HepG2 (cell line): ENCODE results near the gene MOGAT3. TPM values are rescaled to one million over a fixed set of nuclear protein-coding genes. Genes with fewer than 3 reads are reported as not detected.

Experiments used
- ARID3A ChIP-seq: IDR thresholded peaks from 2 replicates; pipeline ENCODE4 v1.6.1; 2012; ENCODE audit warnings: low read depth, low read length, improper control_type of control experiment
- CBX5 ChIP-seq: sonication (generic); formaldehyde crosslinking; IDR thresholded peaks from 2 replicates; pipeline ENCODE4 v1.4.0; 2020; ENCODE audit warnings: missing genetic modification reagents, borderline replicate concordance
- CHCHD3 ChIP-seq: sonication (generic); formaldehyde crosslinking; IDR thresholded peaks from 2 replicates; pipeline ENCODE4 v1.8.0; 2022; ENCODE audit warnings: mild to moderate bottlenecking, missing genetic modification reagents, moderate library complexity
- ETS1 ChIP-seq: sonication (generic); formaldehyde crosslinking; IDR thresholded peaks from 2 replicates; pipeline ENCODE4 v1.4.0; 2020; ENCODE audit warnings: missing genetic modification reagents
- GATAD2A ChIP-seq: IDR thresholded peaks from 2 replicates; pipeline ENCODE4 v1.6.1; 2016
- HIVEP1 ChIP-seq: sonication (generic); formaldehyde crosslinking; IDR thresholded peaks from 2 replicates; pipeline ENCODE4 v1.4.0; 2020; ENCODE audit warnings: mild to moderate bottlenecking, missing genetic modification reagents
- HMGA1 ChIP-seq: sonication (generic); formaldehyde crosslinking; conservative IDR thresholded peaks from 2 replicates; pipeline ENCODE4 v1.4.0; 2020; ENCODE audit warnings: missing genetic modification reagents
- MEF2D ChIP-seq: sonication (generic); formaldehyde crosslinking; IDR thresholded peaks from 2 replicates; pipeline ENCODE4 v1.5.1; 2020; ENCODE audit warnings: mild to moderate bottlenecking, missing genetic modification reagents
- NR1H2 ChIP-seq: sonication (generic); formaldehyde crosslinking; IDR thresholded peaks from 2 replicates; pipeline ENCODE4 v1.8.1; 2022; ENCODE audit warnings: low read depth, missing genetic modification reagents, borderline replicate concordance
- POLR2AphosphoS2 ChIP-seq: IDR thresholded peaks from 2 replicates; pipeline ENCODE4 v1.6.1; 2011; ENCODE audit warnings: low read depth, low read length, improper control_type of control experiment
- SAFB2 ChIP-seq: sonication (generic); formaldehyde crosslinking; IDR thresholded peaks from 2 replicates; pipeline ENCODE4 v1.5.1; 2020; ENCODE audit warnings: missing genetic modification reagents, low read depth, mild to moderate bottlenecking, borderline replicate concordance
- SMAD9 ChIP-seq: sonication (generic); formaldehyde crosslinking; IDR thresholded peaks from 2 replicates; pipeline ENCODE4 v1.5.1; 2020; ENCODE audit warnings: mild to moderate bottlenecking, missing genetic modification reagents
- WIZ ChIP-seq: sonication (generic); formaldehyde crosslinking; IDR thresholded peaks from 2 replicates; pipeline ENCODE4 v1.5.1; 2020; ENCODE audit warnings: mild to moderate bottlenecking, missing genetic modification reagents
- ZBTB20 ChIP-seq: sonication (generic); formaldehyde crosslinking; IDR thresholded peaks from 2 replicates; pipeline ENCODE4 v1.8.1; 2023; ENCODE audit warnings: missing genetic modification reagents, low read depth, mild to moderate bottlenecking, borderline replicate concordance
- ZBTB21 ChIP-seq: sonication (generic); formaldehyde crosslinking; IDR thresholded peaks from 2 replicates; pipeline ENCODE4 v1.4.0; 2020; ENCODE audit warnings: missing genetic modification reagents
- ZBTB33 ChIP-seq: sonication (generic); formaldehyde crosslinking; IDR thresholded peaks from 2 replicates; pipeline ENCODE4 v1.4.0; 2020; ENCODE audit warnings: missing genetic modification reagents
- ZBTB7A ChIP-seq: sonication (generic); formaldehyde crosslinking; IDR thresholded peaks from 2 replicates; pipeline ENCODE4 v1.8.0; 2022; ENCODE audit warnings: mild to moderate bottlenecking, missing genetic modification reagents
- ZMYM3 ChIP-seq: sonication (generic); formaldehyde crosslinking; IDR thresholded peaks from 2 replicates; pipeline ENCODE4 v1.5.1; 2020; ENCODE audit warnings: mild to moderate bottlenecking, missing genetic modification reagents
- ZNF121 ChIP-seq: sonication (generic); formaldehyde crosslinking; IDR thresholded peaks from 2 replicates; pipeline ENCODE4 v1.5.0; 2020; ENCODE audit warnings: mild to moderate bottlenecking, missing genetic modification reagents
- ZNF232 ChIP-seq: sonication (generic); formaldehyde crosslinking; IDR thresholded peaks from 2 replicates; pipeline ENCODE4 v1.4.0; 2020; ENCODE audit warnings: missing genetic modification reagents, borderline replicate concordance
- ZNF335 ChIP-seq: sonication (generic); formaldehyde crosslinking; IDR thresholded peaks from 2 replicates; pipeline ENCODE4 v1.4.0; 2020; ENCODE audit warnings: missing genetic modification reagents
- ZNF354B ChIP-seq: sonication (generic); formaldehyde crosslinking; IDR thresholded peaks from 2 replicates; pipeline ENCODE4 v1.8.0; 2022; ENCODE audit warnings: mild to moderate bottlenecking, missing genetic modification reagents
- ZNF549 ChIP-seq: sonication (generic); formaldehyde crosslinking; IDR thresholded peaks from 2 replicates; pipeline ENCODE4 v1.5.0; 2020; ENCODE audit warnings: missing genetic modification reagents
- ZNF710 ChIP-seq: sonication (generic); formaldehyde crosslinking; IDR thresholded peaks from 2 replicates; pipeline ENCODE4 v1.5.0; 2020; ENCODE audit warnings: mild to moderate bottlenecking, missing genetic modification reagents, borderline replicate concordance
- ZNF776 ChIP-seq: sonication (generic); formaldehyde crosslinking; IDR thresholded peaks from 2 replicates; pipeline ENCODE4 v1.4.0; 2020; ENCODE audit warnings: mild to moderate bottlenecking, missing genetic modification reagents
- polyA plus RNA-seq, 8 experiments: library from polyadenylated mRNA; depleted of rRNA in 3 of 8; stranded (reverse) in 7 of 8; unstranded in 1 of 8; fragments of >200 nt; fragmentation: Illumina TruSeq in 4 of 8; extraction: Trizol in 4 of 8; gene quantifications; 2 replicates each; pipeline versions ENCODE4 v1.2.1 to v1.2.3, GENCODE V29; 2011 to 2016; ENCODE audit warnings: low read depth in 4 of 8, missing spikeins in 1 of 8, mixed read lengths in 1 of 8; ENCODE audit not compliant: insufficient read depth in 1 of 8
- total RNA-seq, 5 experiments: library from RNA; depleted of rRNA; stranded (reverse); fragments of >200 nt; fragmentation: Illumina TruSeq; extraction: Trizol; gene quantifications; 2 replicates each; pipeline ENCODE4 v1.2.3, GENCODE V29; 2016; ENCODE audit warnings: low read depth in 1 of 5

MOGAT3 gene
- total and polyA plus RNA-seq, 2 of the 13 experiments (the other 11 are each of a cell fraction or from before 2014, with no cell fraction given): 22.5 to 30.5 TPM

GRCh38 chr7:101237206-101238067 lies 36.6 kb upstream of the MOGAT3 start, which contains the start of gene CLDN15 (continued):
- TF ChIP-seq ZNF710 (peak; percentile 37; the same call in 1 of the 2 replicates), SMAD9 (CRISPR knock-in tag) (no peak), NR1H2 (no peak), ARID3A (no peak), ZNF121 (CRISPR knock-in tag) (peak; percentile 20; the same call in 1 of the 2 replicates), MEF2D (no peak), ZBTB20 (CRISPR knock-in tag) (no peak), ZNF549 (CRISPR knock-in tag) (no peak), ZNF776 (CRISPR knock-in tag) (0 out of 2 replicates have a peak, but pooled peaks have one; percentile 8), ETS1 (CRISPR knock-in tag) (no peak), HMGA1 (CRISPR knock-in tag) (no peak), ZNF354B (no peak), WIZ (no peak), POLR2AphosphoS2 (no peak), HIVEP1 (CRISPR knock-in tag) (no peak), ZBTB21 (CRISPR knock-in tag) (no peak), CBX5 (CRISPR knock-in tag) (no peak), ZBTB33 (no peak), ZBTB7A (CRISPR knock-in tag) (no peak), ZMYM3 (CRISPR knock-in tag) (no peak), ZNF232 (no peak), ZNF335 (no peak), GATAD2A (CRISPR knock-in tag) (0 out of 2 replicates have a peak, but pooled peaks have one; percentile 14), SAFB2 (CRISPR knock-in tag) (no peak), CHCHD3 (CRISPR knock-in tag) (no peak)
